HG03575 (cell line): ENCODE results near the gene HS3ST3B1.

Source experiments
- ATAC-seq: cut with Tn5 transposase; IDR thresholded peaks from one replicate; pipeline ENCODE4 v1.9.1; 2021; ENCODE audit not compliant: unreplicated experiment, insufficient number of reproducible peaks, low FRiP score; ENCODE audit errors: extremely low read depth

HS3ST3B1 gene

GRCh38 chr17:14381606-14382005 is 80.7 kb downstream of the HS3ST3B1 start:
- no peak for ATAC-seq

- ATAC-seq = no peak
These were observed 86.2 kb downstream of the HS3ST3B1 start for GRCh38 chr17:14387036-14387435.

- ATAC-seq = no peak
These were observed 88.8 kb downstream of the HS3ST3B1 start for GRCh38 chr17:14389681-14390080.

GRCh38 chr17:14393723-14394122 is 92.8 kb downstream of the HS3ST3B1 start:
- no peak for ATAC-seq

GRCh38 chr17:14395255-14395654 is 94.4 kb downstream of the HS3ST3B1 start:
- no peak for ATAC-seq

GRCh38 chr17:14396547-14396946 is 95.7 kb downstream of the HS3ST3B1 start:
- ATAC-seq = no peak

- no peak for ATAC-seq
These were observed 97.9 kb downstream of the HS3ST3B1 start for GRCh38 chr17:14398766-14399165.
